HepG2 (cell line): ENCODE data around the gene GGT1. TPM values are rescaled to one million over a fixed set of nuclear protein-coding genes. Genes with fewer than 3 reads are reported as not detected.

Source experiments
- ARID3A ChIP-seq: IDR thresholded peaks from 2 replicates; pipeline ENCODE4 v1.6.1; 2012; ENCODE audit warnings: low read depth, low read length, improper control_type of control experiment
- ATF3 ChIP-seq: sonication (generic); formaldehyde crosslinking; IDR thresholded peaks from 2 replicates; pipeline ENCODE4 v1.4.0; 2020; ENCODE audit warnings: missing genetic modification reagents
- ATRX ChIP-seq: sonication (generic); formaldehyde crosslinking; IDR thresholded peaks from 2 replicates; pipeline ENCODE4 v1.4.0; 2020; ENCODE audit warnings: missing genetic modification reagents, borderline replicate concordance
- BATF2 ChIP-seq: sonication (generic); formaldehyde crosslinking; IDR thresholded peaks from 2 replicates; pipeline ENCODE4 v1.8.0; 2022; ENCODE audit warnings: mild to moderate bottlenecking, missing genetic modification reagents, moderate library complexity
- BHLHE40 ChIP-seq: IDR thresholded peaks from 2 replicates; pipeline ENCODE4 v1.6.1; 2011; ENCODE audit warnings: low read length, improper control_type of control experiment
- MAF1 ChIP-seq: sonication (generic); formaldehyde crosslinking; IDR thresholded peaks from 2 replicates; pipeline ENCODE4 v1.5.0; 2020; ENCODE audit warnings: missing genetic modification reagents, borderline replicate concordance
- MXD4 ChIP-seq: IDR thresholded peaks from 2 replicates; pipeline ENCODE4 v1.6.1; 2016; ENCODE audit warnings: mild to moderate bottlenecking, missing biosample characterization, missing genetic modification reagents
- MYC ChIP-seq: sonication (generic); formaldehyde crosslinking; IDR thresholded peaks from 2 replicates; pipeline ENCODE4 v1.9.0; 2021; ENCODE audit warnings: missing genetic modification reagents, borderline replicate concordance
- PHF20 ChIP-seq: sonication (generic); formaldehyde crosslinking; IDR thresholded peaks from 2 replicates; pipeline ENCODE4 v1.5.0; 2020; ENCODE audit warnings: mild to moderate bottlenecking, missing genetic modification reagents
- SAFB2 ChIP-seq: sonication (generic); formaldehyde crosslinking; IDR thresholded peaks from 2 replicates; pipeline ENCODE4 v1.5.1; 2020; ENCODE audit warnings: missing genetic modification reagents, low read depth, mild to moderate bottlenecking, borderline replicate concordance
- SIN3A ChIP-seq: IDR thresholded peaks from 2 replicates; pipeline ENCODE4 v1.6.1; 2011; ENCODE audit warnings: low read depth, mild to moderate bottlenecking, control low read depth, low read length, borderline replicate concordance
- SMAD9 ChIP-seq: sonication (generic); formaldehyde crosslinking; IDR thresholded peaks from 2 replicates; pipeline ENCODE4 v1.5.1; 2020; ENCODE audit warnings: mild to moderate bottlenecking, missing genetic modification reagents
- SNAPC5 ChIP-seq: sonication (generic); formaldehyde crosslinking; IDR thresholded peaks from 2 replicates; pipeline ENCODE4 v1.8.1; 2023; ENCODE audit warnings: mild to moderate bottlenecking, missing genetic modification reagents, borderline replicate concordance
- SSRP1 ChIP-seq: IDR thresholded peaks from 2 replicates; pipeline ENCODE4 v1.6.1; 2016; ENCODE audit warnings: control low read depth
- ZBTB14 ChIP-seq: sonication (generic); formaldehyde crosslinking; IDR thresholded peaks from 2 replicates; pipeline ENCODE4 v1.4.0; 2020; ENCODE audit warnings: missing genetic modification reagents
- ZBTB8A ChIP-seq: sonication (generic); formaldehyde crosslinking; IDR thresholded peaks from 2 replicates; pipeline ENCODE4 v1.4.0; 2020; ENCODE audit warnings: mild to moderate bottlenecking, low read depth, missing genetic modification reagents, borderline replicate concordance
- ZFP41 ChIP-seq: sonication (generic); formaldehyde crosslinking; IDR thresholded peaks from 2 replicates; pipeline ENCODE4 v1.4.0; 2020; ENCODE audit warnings: mild to moderate bottlenecking, missing genetic modification reagents, borderline replicate concordance
- ZNF138 ChIP-seq: sonication (generic); formaldehyde crosslinking; IDR thresholded peaks from 2 replicates; pipeline ENCODE4 v1.5.0; 2020; ENCODE audit warnings: mild to moderate bottlenecking, low read depth, missing genetic modification reagents
- ZNF564 ChIP-seq: sonication (generic); formaldehyde crosslinking; IDR thresholded peaks from 2 replicates; pipeline ENCODE4 v1.8.1; 2023; ENCODE audit warnings: mild to moderate bottlenecking, missing genetic modification reagents
- ZNF589 ChIP-seq: sonication (generic); formaldehyde crosslinking; conservative IDR thresholded peaks from 2 replicates; pipeline ENCODE4 v1.8.0; 2022; ENCODE audit warnings: mild to moderate bottlenecking, moderate library complexity, missing genetic modification reagents
- ZNF619 ChIP-seq: sonication (generic); formaldehyde crosslinking; IDR thresholded peaks from 2 replicates; pipeline ENCODE4 v1.4.0; 2020; ENCODE audit warnings: mild to moderate bottlenecking, missing genetic modification reagents
- ZNF644 ChIP-seq: IDR thresholded peaks from 2 replicates; pipeline ENCODE4 v1.6.1; 2016; ENCODE audit warnings: low read depth
- ZNF670 ChIP-seq: sonication (generic); formaldehyde crosslinking; IDR thresholded peaks from 2 replicates; pipeline ENCODE4 v1.8.0; 2022; ENCODE audit warnings: mild to moderate bottlenecking, missing genetic modification reagents, borderline replicate concordance
- ZNF678 ChIP-seq: sonication (generic); formaldehyde crosslinking; IDR thresholded peaks from 2 replicates; pipeline ENCODE4 v1.4.0; 2020; ENCODE audit warnings: mild to moderate bottlenecking, missing genetic modification reagents
- ZNF713 ChIP-seq: sonication (generic); formaldehyde crosslinking; IDR thresholded peaks from 2 replicates; pipeline ENCODE4 v1.4.0; 2020; ENCODE audit warnings: mild to moderate bottlenecking, missing genetic modification reagents
- ZNF878 ChIP-seq: sonication (generic); formaldehyde crosslinking; IDR thresholded peaks from 2 replicates; pipeline ENCODE4 v1.8.1; 2023; ENCODE audit warnings: mild to moderate bottlenecking, missing genetic modification reagents, moderate library complexity
- polyA plus RNA-seq, 8 experiments: library from polyadenylated mRNA; depleted of rRNA in 3 of 8; stranded (reverse) in 7 of 8; unstranded in 1 of 8; fragments of >200 nt; fragmentation: Illumina TruSeq in 4 of 8; extraction: Trizol in 4 of 8; gene quantifications; 2 replicates each; pipeline versions ENCODE4 v1.2.1 to v1.2.3, GENCODE V29; 2011 to 2016; ENCODE audit warnings: low read depth in 4 of 8, missing spikeins in 1 of 8, mixed read lengths in 1 of 8; ENCODE audit not compliant: insufficient read depth in 1 of 8
- total RNA-seq, 5 experiments: library from RNA; depleted of rRNA; stranded (reverse); fragments of >200 nt; fragmentation: Illumina TruSeq; extraction: Trizol; gene quantifications; 2 replicates each; pipeline ENCODE4 v1.2.3, GENCODE V29; 2016; ENCODE audit warnings: low read depth in 1 of 5

Gene GGT1
- total and polyA plus RNA-seq, 2 of the 13 experiments (the other 11 are each of a cell fraction or from before 2014, with no cell fraction given), result 29.9 to 103 TPM

- TF ChIP-seq ZNF619 (CRISPR knock-in tag) (0 out of 2 replicates have a peak, but pooled peaks have one; percentile 44), SNAPC5 (no peak), ZNF713 (CRISPR knock-in tag) (no peak), ARID3A (no peak), ZNF589 (CRISPR knock-in tag) (0 out of 2 replicates have a peak, but pooled peaks have one; percentile 30), SIN3A (peak; percentile 49; the same call in 1 of the 2 replicates), ZNF138 (no peak), SMAD9 (no peak), PHF20 (0 out of 2 replicates have a peak, but pooled peaks have one; percentile 20), ZNF678 (CRISPR knock-in tag) (no peak), ATF3 (CRISPR knock-in tag) (peak; percentile 65; the same call in 1 of the 2 replicates), MXD4 (CRISPR knock-in tag) (0 out of 2 replicates have a peak, but pooled peaks have one; percentile 47), BATF2 (0 out of 2 replicates have a peak, but pooled peaks have one; percentile 30), ZNF670 (CRISPR knock-in tag) (peak; percentile 93), MYC (CRISPR knock-in tag) (peak; percentile 59; the same call in 1 of the 2 replicates), BHLHE40 (0 out of 2 replicates have a peak, but pooled peaks have one; percentile 9), ZNF564 (CRISPR knock-in tag) (no peak), ZBTB8A (CRISPR knock-in tag) (no peak), SAFB2 (CRISPR knock-in tag) (no peak), ZFP41 (CRISPR knock-in tag) (no peak), ATRX (CRISPR knock-in tag) (no peak), ZNF878 (no peak), ZBTB14 (CRISPR knock-in tag) (peak; percentile 9; the same call in 1 of the 2 replicates), MAF1 (no peak), ZNF644 (CRISPR knock-in tag) (peak; percentile 24; the same call in 1 of the 2 replicates), SSRP1 (CRISPR knock-in tag) (0 out of 2 replicates have a peak, but pooled peaks have one; percentile 40)
Observed at GRCh38 chr22:24592851-24593558, 10.0 kb upstream of the GGT1 start, which contains the start of gene LRRC75B (continued).
